ENCODE results near the gene ARHGEF7. TPM values are rescaled to one million over a fixed set of nuclear protein-coding genes. Genes with fewer than 3 reads are reported as not detected.

The ARHGEF7 gene
- total RNA-seq, 4 donors from 2014 or later, result 11.5 to 57.2 (median 36.5) TPM

DNA sequence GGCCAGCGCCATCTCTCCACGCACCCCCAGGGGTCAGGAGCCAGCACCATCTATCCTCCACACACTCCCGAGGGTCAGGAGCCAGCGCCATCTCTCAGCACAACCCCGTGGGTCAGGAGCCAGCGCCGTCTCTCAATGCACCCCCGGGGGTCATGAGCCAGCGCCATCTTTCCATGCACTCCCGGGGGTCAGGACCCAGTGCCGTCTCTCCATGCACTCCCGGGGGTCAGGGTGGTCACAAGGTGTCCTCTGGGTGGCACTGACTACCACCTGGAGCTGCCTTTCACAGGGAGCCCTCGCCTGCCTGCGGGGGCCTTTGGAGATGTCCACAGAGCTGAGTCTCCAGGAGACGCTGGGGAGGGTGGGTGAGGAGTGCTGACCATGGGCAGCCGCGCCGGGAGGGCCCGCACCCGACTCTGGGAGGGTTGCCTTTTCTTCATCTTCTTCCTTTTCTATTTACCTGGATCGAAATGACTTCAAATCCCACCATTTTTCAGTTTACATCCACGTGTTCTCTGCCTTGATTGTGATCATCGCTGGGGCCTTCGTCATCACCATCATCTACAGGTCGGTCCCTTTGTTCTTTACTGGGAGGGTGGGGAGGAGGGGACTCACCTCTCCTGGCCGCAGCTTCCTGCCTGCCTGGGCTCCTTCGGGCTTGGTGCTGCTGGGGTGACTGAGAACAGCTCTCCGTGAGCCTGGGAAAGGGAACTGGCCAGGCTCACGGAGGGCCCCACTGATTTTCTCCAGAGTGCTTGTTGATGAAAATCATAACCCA, 224.4 kb downstream of the ARHGEF7 start:
- no peaks in the 10 kb centered on the region for H3K27me3 ChIP-seq
- no peak overlapping the region for H3K27ac ChIP-seq
- TF ChIP-seq POLR2A (IDR thresholded peaks at IDR 0.05), result no peak
- 86 to 94% methylated on average over 19 to 25 of the region's 29 CpGs for WGBS, 2 donors
- intact Hi-C loops (cut with DNase I), result no loop called here
- H3K4me3 ChIP-seq, result no peak overlapping the region
- peaks cover 0 to 24% (median 0%) of the 10 kb centered on the region in 3 donors for H3K4me1 ChIP-seq
- DNase-seq, result no peak
- H3K36me3 ChIP-seq, result no peaks in the 10 kb centered on the region
- no peaks in the 10 kb centered on the region for H3K9me3 ChIP-seq

DNA sequence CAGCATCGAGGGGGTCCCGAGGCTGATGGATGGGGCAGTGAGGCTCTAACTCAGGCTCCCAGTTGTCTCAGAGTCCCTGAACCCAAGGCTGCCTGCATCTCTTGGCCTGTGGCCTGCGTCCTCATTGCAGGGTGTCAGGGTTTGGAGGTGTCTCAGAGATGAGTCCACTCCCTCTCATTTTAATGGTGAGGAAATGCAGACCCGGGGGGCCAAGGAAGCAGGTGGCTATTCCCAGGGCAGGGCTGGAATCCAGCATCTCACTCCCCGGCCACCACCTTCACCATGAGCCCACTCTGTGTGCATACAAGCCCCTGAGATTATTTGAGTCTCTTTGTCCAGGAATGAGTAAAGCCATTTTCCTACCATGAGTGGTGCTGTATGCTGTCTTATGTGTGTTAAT, 226.8 kb downstream of the ARHGEF7 start:
- Histone ChIP-seq H3K9me3 (no peaks in the 10 kb centered on the region), H3K36me3 (no peaks in the 10 kb centered on the region), H3K27me3 (no peaks in the 10 kb centered on the region), H3K27ac (no peak overlapping the region), H3K4me3 (no peak overlapping the region), H3K4me1 (peaks cover 0 to 10% (median 0%) of the 10 kb centered on the region in 3 donors)
- intact Hi-C loops (cut with DNase I), result no loop called here
- WGBS, 2 donors, result 86 to 93% methylated on average over 2 of the region's 5 CpGs
- no peak for TF ChIP-seq CTCF (IDR thresholded peaks at IDR 0.05)
- TF ChIP-seq POLR2A (IDR thresholded peaks at IDR 0.05), result no peak
- no peak for DNase-seq

GRCh38 chr13:111342721-111343120, 227.6 kb downstream of the ARHGEF7 start:
- no peaks in the 10 kb centered on the region for H3K36me3 ChIP-seq
- no peaks in the 10 kb centered on the region for H3K9me3 ChIP-seq
- H3K4me3 ChIP-seq, result no peak overlapping the region
- TF ChIP-seq POLR2A (IDR thresholded peaks at IDR 0.05), result no peak
- TF ChIP-seq CTCF (IDR thresholded peaks at IDR 0.05), result no peak
- no peaks in the 10 kb centered on the region for H3K27me3 ChIP-seq
- no peak for DNase-seq
- WGBS, 2 donors, result 86 to 91% methylated on average over 7 to 9 of the region's 9 CpGs
- peaks cover 0 to 7% (median 0%) of the 10 kb centered on the region in 3 donors for H3K4me1 ChIP-seq
- intact Hi-C loops (cut with DNase I), result no loop called here
- H3K27ac ChIP-seq, result no peak overlapping the region

DNA sequence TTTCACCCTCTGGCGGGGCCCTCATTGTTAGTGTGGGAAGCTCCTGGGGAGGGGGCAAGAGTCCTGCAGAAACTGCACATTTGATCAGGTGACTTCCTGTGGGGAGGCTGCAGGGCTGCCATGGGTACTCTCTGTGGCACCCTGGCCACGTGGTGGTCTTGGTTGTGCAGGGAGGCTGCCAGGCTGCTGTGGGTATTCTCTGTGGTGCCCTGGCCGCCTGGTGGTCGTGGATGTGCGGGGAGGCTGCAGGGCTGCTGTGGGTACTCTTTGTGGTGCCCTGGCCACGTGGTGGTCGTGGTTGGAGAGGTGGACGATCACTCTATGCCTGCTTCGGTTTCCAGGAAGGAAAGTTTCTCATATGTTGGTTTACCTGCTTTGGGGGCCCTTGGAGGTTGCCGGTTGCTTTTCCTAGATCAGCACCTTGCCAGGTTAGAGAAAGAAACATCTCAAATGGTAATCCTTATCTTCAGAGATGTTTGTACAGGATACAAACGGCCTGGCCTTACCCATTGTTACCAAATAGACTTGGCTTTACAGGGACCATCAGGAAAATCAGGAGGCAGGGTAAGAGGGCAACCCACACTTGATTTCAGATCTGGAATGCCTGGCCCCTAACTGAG, 228.2 kb downstream of the ARHGEF7 start:
- Histone ChIP-seq H3K27ac (no peak overlapping the region), H3K4me3 (no peak overlapping the region), H3K4me1 (peaks cover 0 to 7% (median 0%) of the 10 kb centered on the region in 3 donors), H3K9me3 (no peaks in the 10 kb centered on the region), H3K27me3 (no peaks in the 10 kb centered on the region), H3K36me3 (no peaks in the 10 kb centered on the region)
- intact Hi-C loops (cut with DNase I), result no loop called here
- TF ChIP-seq POLR2A (IDR thresholded peaks at IDR 0.05) (no peak), CTCF (IDR thresholded peaks at IDR 0.05) (no peak)
- no peak for DNase-seq
- 78 to 85% methylated on average over 4 to 7 of the region's 11 CpGs for WGBS, 2 donors

DNA sequence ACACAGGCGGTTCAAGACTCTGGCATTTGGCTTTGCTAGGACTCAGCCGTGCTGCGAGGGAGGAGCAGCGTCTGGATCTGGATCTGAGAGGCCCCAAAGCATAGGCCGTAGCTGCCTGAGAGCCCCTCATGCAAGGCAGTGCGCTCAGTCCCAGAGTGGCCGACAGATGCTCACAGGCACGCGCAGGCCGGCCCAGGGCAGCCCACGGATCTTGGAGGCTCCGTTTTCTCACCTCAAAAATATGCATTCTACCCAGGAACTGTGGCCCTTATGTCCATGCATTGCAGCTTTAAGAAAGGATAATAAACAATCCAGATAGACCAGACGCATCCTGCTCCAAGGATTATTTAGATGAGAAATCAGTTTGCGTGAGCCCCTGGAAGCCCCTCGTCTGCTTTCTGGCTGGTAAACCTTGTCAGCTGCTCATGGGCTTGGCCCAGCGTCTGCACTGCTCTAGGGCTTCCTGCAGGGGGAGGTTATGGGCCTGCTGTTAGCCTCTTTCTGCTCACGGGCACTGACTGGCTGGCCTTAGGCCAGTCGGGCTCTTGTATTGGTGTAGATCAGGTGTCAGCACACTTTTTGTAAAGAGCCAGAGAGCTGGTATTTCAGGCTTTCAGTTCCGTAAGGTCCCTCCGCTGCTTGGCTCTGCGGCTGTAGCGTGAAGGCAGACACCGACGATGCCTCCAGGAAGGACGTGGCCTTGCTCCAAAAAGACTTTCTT, 229.5 kb downstream of the ARHGEF7 start:
- Histone ChIP-seq H3K9me3 (no peaks in the 10 kb centered on the region), H3K27ac (no peak overlapping the region), H3K4me3 (no peak overlapping the region), H3K27me3 (no peaks in the 10 kb centered on the region), H3K4me1 (peaks cover 0 to 7% (median 0%) of the 10 kb centered on the region in 3 donors), H3K36me3 (no peaks in the 10 kb centered on the region)
- TF ChIP-seq POLR2A (IDR thresholded peaks at IDR 0.05), result no peak
- TF ChIP-seq CTCF (IDR thresholded peaks at IDR 0.05), result peak in 1 of 6 experiments; percentile 37
- 63 to 74% methylated on average over 8 to 18 of the region's 25 CpGs for WGBS, 2 donors
- intact Hi-C loops (cut with DNase I), result no loop called here
- DNase-seq, result no peak
